GM12878 (cell line): ENCODE results near the gene STAMBP. TPM values are rescaled to one million over a fixed set of nuclear protein-coding genes. Genes with fewer than 3 reads are reported as not detected.

Experiments used
- ATAC-seq: fragments of 200-7000 bp; cut with Tn5 transposase; 3 replicates; pipeline ENCODE4 v1.9.1; 2020; ENCODE audit warnings: mild to moderate bottlenecking, moderate library complexity
- BruUV-seq: library from RNA; stranded (reverse); fragments of 400-500 nt; replicated peaks from 2 replicates; lab custom pipeline; 2021; lab: Mats Ljungman, UMichigan
- CTCF ChIA-PET: fragments of 300-600 bp; sonication (Branson Sonifier 250); formaldehyde crosslinking; extraction: SDS; loops from one replicate; lab custom pipeline; 2021; ENCODE audit warnings: inconsistent platforms; lab: Yijun Ruan, JAX
- POLR2A ChIA-PET: fragments of 350-600 bp; formaldehyde crosslinking; extraction: SDS; loops from one replicate; lab custom pipeline; 2021; ENCODE audit warnings: inconsistent platforms; lab: Charles Lee
- RAD21 ChIA-PET: fragments of 300-600 bp; sonication (Branson Sonifier 250); formaldehyde crosslinking; loops from one replicate; lab custom pipeline; 2023; ENCODE audit warnings: antibody characterized with exemption; ENCODE audit not compliant: unreplicated experiment; lab: Charles Lee
- SMC1A ChIA-PET: fragments of 300-600 bp; sonication (Branson Sonifier 250); formaldehyde crosslinking; loops from one replicate; lab custom pipeline; 2023; ENCODE audit not compliant: unreplicated experiment, uncharacterized antibody; lab: Charles Lee
- DNase-seq: peaks from one replicate; pipeline ENCODE4 v3.0.0-alpha.2; 2011; ENCODE audit warnings: low read depth, low spot score
- FAIRE-seq: peaks from 3 replicates; lab custom pipeline; 2011; peaks lifted over from hg19 to GRCh38; lab: Jason Lieb, UNC
- H2AFZ ChIP-seq: 2 replicates; pipeline ENCODE4 v1.6.0; 2011; ENCODE audit warnings: low read depth, low read length, control low read depth; ENCODE audit not compliant: control insufficient read depth
- H3K27ac ChIP-seq: 2 replicates; pipeline ENCODE4 v1.5.1; 2011; ENCODE audit warnings: control low read depth; ENCODE audit not compliant: control insufficient read depth, insufficient read depth
- H3K27me3 ChIP-seq, 2 experiments: replicated peaks in 1 of 2; 2 replicates each; pipeline versions ENCODE4 v1.6.0 to v1.6.1; 2011; ENCODE audit warnings: low read length in 1 of 2; ENCODE audit not compliant: control insufficient read depth in 2 of 2, insufficient read depth in 2 of 2
- H3K36me3 ChIP-seq, 2 experiments: 2 replicates each; pipeline ENCODE4 v1.5.1; 2011; ENCODE audit warnings: low read length in 1 of 2; ENCODE audit not compliant: control insufficient read depth in 2 of 2, insufficient read depth in 2 of 2
- H3K4me1 ChIP-seq: 2 replicates; pipeline ENCODE4 v1.6.1; 2011; ENCODE audit warnings: mild to moderate bottlenecking, low read length, moderate library complexity, mixed read lengths; ENCODE audit not compliant: control insufficient read depth, insufficient read depth
- H3K4me2 ChIP-seq: 2 replicates; pipeline ENCODE4 v1.6.0; 2011; ENCODE audit warnings: control low read depth; ENCODE audit not compliant: control insufficient read depth, insufficient read depth
- H3K4me3 ChIP-seq: fragments of 200-600 bp; sonication (generic); 2 replicates; pipeline ENCODE4 v1.5.1; 2016
- H3K79me2 ChIP-seq: 2 replicates; pipeline ENCODE4 v1.6.0; 2011; ENCODE audit warnings: low read length; ENCODE audit not compliant: control insufficient read depth, insufficient read depth
- H3K9ac ChIP-seq: 2 replicates; pipeline ENCODE4 v1.8.0; 2011; ENCODE audit warnings: low read length, control low read depth, mixed read lengths; ENCODE audit not compliant: control insufficient read depth, insufficient read depth
- H3K9me3 ChIP-seq: replicated peaks from 3 replicates; pipeline ENCODE4 v1.5.1; 2011; ENCODE audit warnings: mild to moderate bottlenecking, low read length; ENCODE audit not compliant: control insufficient read depth, insufficient read depth
- H4K20me1 ChIP-seq: 2 replicates; pipeline ENCODE4 v1.6.0; 2011; ENCODE audit not compliant: control insufficient read depth, insufficient read depth
- CHD4 ChIP-seq: fragments of 200-600 bp; sonication (generic); IDR thresholded peaks from 2 replicates; pipeline ENCODE4 v1.6.1; 2016; ENCODE audit warnings: mild to moderate bottlenecking
- EGR1 ChIP-seq, 2 experiments: IDR thresholded peaks; 1 replicate in 1 of 2; 2 replicates in 1 of 2; pipeline ENCODE4 v1.6.1; 2011 to 2012; ENCODE audit warnings: low read depth in 2 of 2, low read length in 2 of 2, borderline replicate concordance in 1 of 2, mild to moderate bottlenecking in 1 of 2, moderate library complexity in 1 of 2
- FOXK2 ChIP-seq: fragments of 450-650 bp; IDR thresholded peaks from 2 replicates; pipeline ENCODE4 v1.6.1; 2017; ENCODE audit warnings: mild to moderate bottlenecking, moderate library complexity
- GATAD2B ChIP-seq: fragments of 450-650 bp; conservative IDR thresholded peaks from 2 replicates; pipeline ENCODE4 v1.6.1; 2017; ENCODE audit warnings: low read depth, mild to moderate bottlenecking, moderate library complexity
- IRF3 ChIP-seq: fragments of 450-650 bp; IDR thresholded peaks from 2 replicates; pipeline ENCODE4 v1.6.1; 2014; ENCODE audit warnings: mild to moderate bottlenecking
- KAT2A ChIP-seq: conservative IDR thresholded peaks from 2 replicates; pipeline ENCODE4 v1.6.1; 2011; ENCODE audit warnings: low read depth, low read length; ENCODE audit not compliant: control insufficient read depth
- KDM1A ChIP-seq: fragments of 200-600 bp; sonication (generic); IDR thresholded peaks from 2 replicates; pipeline ENCODE4 v1.6.1; 2016; ENCODE audit warnings: borderline replicate concordance
- MYC ChIP-seq: IDR thresholded peaks from 2 replicates; pipeline ENCODE4 v1.6.1; 2011; ENCODE audit warnings: mild to moderate bottlenecking, low read length, moderate library complexity, inconsistent platforms; ENCODE audit not compliant: insufficient read depth, insufficient replicate concordance, insufficient read length, severe bottlenecking
- NFYB ChIP-seq: IDR thresholded peaks from 2 replicates; pipeline ENCODE4 v1.6.1; 2011; ENCODE audit warnings: low read depth, mild to moderate bottlenecking, low read length, improper control_type of control experiment, moderate library complexity; ENCODE audit not compliant: insufficient read depth
- POLR2AphosphoS2 ChIP-seq: IDR thresholded peaks from 2 replicates; pipeline ENCODE4 v1.6.1; 2011; ENCODE audit warnings: low read depth, mild to moderate bottlenecking, low read length, improper control_type of control experiment, moderate library complexity
- RAD21 ChIP-seq: IDR thresholded peaks from 2 replicates; pipeline ENCODE4 v1.6.1; 2011; ENCODE audit warnings: mild to moderate bottlenecking, low read depth, low read length, moderate library complexity; ENCODE audit not compliant: insufficient read depth
- RELA ChIP-seq: fragments of 450-650 bp; IDR thresholded peaks from 2 replicates; pipeline ENCODE4 v1.8.0; 2014; ENCODE audit warnings: borderline replicate concordance; ENCODE audit not compliant: partially characterized antibody
- SP1 ChIP-seq: IDR thresholded peaks from one replicate; pipeline ENCODE4 v1.6.1; 2011; ENCODE audit warnings: low read depth, low read length
- SREBF1 ChIP-seq: IDR thresholded peaks from 2 replicates; pipeline ENCODE4 v1.6.1; 2012; ENCODE audit warnings: mild to moderate bottlenecking, low read length
- TCF7 ChIP-seq: IDR thresholded peaks from 2 replicates; pipeline ENCODE4 v1.6.1; 2014; ENCODE audit warnings: antibody characterized with exemption, borderline replicate concordance
- YY1 ChIP-seq: IDR thresholded peaks from 2 replicates; pipeline ENCODE4 v1.6.1; 2011; ENCODE audit warnings: low read depth, mild to moderate bottlenecking, low read length
- ZBED1 ChIP-seq: IDR thresholded peaks from 2 replicates; pipeline ENCODE4 v1.6.1; 2016; ENCODE audit warnings: borderline replicate concordance
- ZBTB11 ChIP-seq: fragments of 450-650 bp; formaldehyde crosslinking; IDR thresholded peaks from 2 replicates; pipeline ENCODE4 v1.5.0; 2022; ENCODE audit warnings: mild to moderate bottlenecking, missing genetic modification characterization
- ZNF217 ChIP-seq: fragments of 450-650 bp; IDR thresholded peaks from 2 replicates; pipeline ENCODE4 v1.6.1; 2017; ENCODE audit warnings: antibody characterized with exemption, mild to moderate bottlenecking
- WGBS: methylation state at CpG from one replicate; pipeline ENCODE4 v1.1.6; 2016; ENCODE audit warnings: low lambda C conversion rate; ENCODE audit not compliant: insufficient replicate concordance, insufficient coverage; ENCODE audit errors: missing lambda C conversion rate; 5-methylcytosine and 5-hydroxymethylcytosine counted together
- in situ Hi-C: fragments of 300-500 bp; cut with MboI; formaldehyde crosslinking; loops from 9 replicates; pipeline ENCODE4 v1.14.3; 2018; ENCODE audit warnings: mixed read lengths
- intact Hi-C: fragments of 100-400 bp; cut with micrococcal nuclease; formaldehyde crosslinking; loops from one replicate; pipeline ENCODE4 v1.14.2; 2022; ENCODE audit not compliant: unreplicated experiment
- polyA plus RNA-seq, 11 experiments: library from polyadenylated mRNA; depleted of rRNA in 4 of 11; unstranded in 6 of 11; stranded (reverse) in 5 of 11; fragments of >200 nt; fragmentation: Nextera tagmentation in 4 of 11; fragmentation: Illumina TruSeq in 1 of 11; extraction: Ambion mirVana in 4 of 11; extraction: Trizol in 1 of 11; gene quantifications; 1 replicate in 1 of 11; 2 replicates in 10 of 11; pipeline versions ENCODE4 v1.2.1 to v1.2.3, GENCODE V29; 2011 to 2016; ENCODE audit warnings: inconsistent platforms in 2 of 11, missing spikeins in 2 of 11, low read depth in 1 of 11
- total RNA-seq, 4 experiments: library from RNA; depleted of rRNA in 3 of 4; stranded (reverse); fragments of >200 nt in 3 of 4; fragmentation: Illumina TruSeq in 1 of 4; extraction: Trizol in 1 of 4; gene quantifications; 2 replicates each; pipeline versions ENCODE4 v1.2.1 to v1.2.3, GENCODE V29; 2013 to 2021

STAMBP gene
- total and polyA plus RNA-seq, 10 of the 15 experiments (the other 5 are each of a cell fraction or from before 2014, with no cell fraction given) = 38.9 to 84.1 (median 69.7) TPM

GRCh38 chr2:73868204-73868978 lies 39.6 kb downstream of the STAMBP start:
- Histone ChIP-seq H3K79me2 (no peaks in the 10 kb centered on the region), H3K9ac (no peak overlapping the region), H3K9me3 (no peaks in the 10 kb centered on the region), H3K36me3 (peaks cover 0 to 12% of the 10 kb centered on the region in 2 experiments; a peak in 3 of 4 replicates), H3K4me3 (no peak overlapping the region), H3K4me1 (no peaks in the 10 kb centered on the region), H3K27me3 (no peaks in the 10 kb centered on the region), H4K20me1 (no peaks in the 10 kb centered on the region), H3K4me2 (no peak overlapping the region), H3K27ac (no peak overlapping the region), H2AFZ (no peak overlapping the region)
- in situ Hi-C loops = no loop called here
- DNase-seq = no peak
- BruUV-seq = no TSS peak
- WGBS = 99% methylated on average over 9 of the region's 9 CpGs
- no peak for FAIRE-seq
- ChIA-PET SMC1A (no interaction called here), RAD21 (no interaction called here), POLR2A (no interaction called here), CTCF (interaction anchor here (0.6 kb wide), 1 partner anchor 227 kb away, joined by 3 read pairs; no protein-coding TSS in a partner anchor)
- no peak for TF ChIP-seq FOXK2
- no peak for TF ChIP-seq CHD4
- TF ChIP-seq MYC = no peak
- no peak for TF ChIP-seq GATAD2B
- TF ChIP-seq KAT2A = no peak
- no peak for TF ChIP-seq EGR1 (IDR thresholded peaks at IDR 0.05; ENCODE audit: borderline replicate concordance in 1 of 2, low read depth in 2 of 2, low read length in 2 of 2)
- no peak for TF ChIP-seq TCF7
- no peak for TF ChIP-seq NFYB
- no peak for TF ChIP-seq RAD21
- TF ChIP-seq SREBF1 = no peak
- no peak for TF ChIP-seq YY1
- TF ChIP-seq RELA = no peak
- no peak for TF ChIP-seq POLR2AphosphoS2
- no peak for TF ChIP-seq ZBTB11 (CRISPR knock-in tag)
- TF ChIP-seq ZBED1 = no peak
- no peak for TF ChIP-seq SP1
- TF ChIP-seq ZNF217 = no peak
- no peak for TF ChIP-seq IRF3
- no peak for TF ChIP-seq KDM1A
- intact Hi-C loops = no loop called here
- ATAC-seq = no peak
